Choroid plexus epithelial cell (primary cell): ENCODE measurements around the gene TIGD6.

Source experiments
- DNase-seq: peaks from one replicate; pipeline ENCODE4 v3.0.0-alpha.2; 2010; ENCODE audit warnings: low read depth
- H3K4me3 ChIP-seq: 2 replicates; pipeline ENCODE4 v1.5.1; 2011; ENCODE audit warnings: low read depth, mild to moderate bottlenecking, control low read depth, low read length, moderate library complexity
- TF ChIP-seq, protein P1 (sequence below): conservative IDR thresholded peaks from 2 replicates; pipeline ENCODE4 v1.5.1; 2011; ENCODE audit warnings: low read depth, mild to moderate bottlenecking, control low read depth, inconsistent platforms, low read length, moderate library complexity

Gene TIGD6

DNA sequence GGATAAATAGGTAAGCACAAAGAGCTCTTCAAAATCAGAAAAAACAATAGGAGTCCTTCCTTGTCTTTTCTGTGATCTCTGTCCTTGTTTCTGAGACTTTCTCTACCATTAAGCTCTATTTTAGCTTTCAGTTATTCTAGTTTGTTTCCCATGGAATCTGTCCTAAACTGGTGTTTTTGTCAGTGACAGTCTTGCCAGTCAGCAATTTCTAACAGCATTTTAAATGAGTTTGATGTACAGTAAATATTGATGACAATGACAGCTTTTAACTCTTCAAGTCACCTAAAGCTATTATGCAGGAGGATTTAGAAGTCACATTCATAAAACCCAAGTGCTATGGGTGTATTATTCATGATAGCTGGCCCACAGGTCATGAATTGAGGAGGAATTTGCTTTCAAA, 17.9 kb downstream of the TIGD6 start:
- no peak for DNase-seq
- TF ChIP-seq, protein P1, sequence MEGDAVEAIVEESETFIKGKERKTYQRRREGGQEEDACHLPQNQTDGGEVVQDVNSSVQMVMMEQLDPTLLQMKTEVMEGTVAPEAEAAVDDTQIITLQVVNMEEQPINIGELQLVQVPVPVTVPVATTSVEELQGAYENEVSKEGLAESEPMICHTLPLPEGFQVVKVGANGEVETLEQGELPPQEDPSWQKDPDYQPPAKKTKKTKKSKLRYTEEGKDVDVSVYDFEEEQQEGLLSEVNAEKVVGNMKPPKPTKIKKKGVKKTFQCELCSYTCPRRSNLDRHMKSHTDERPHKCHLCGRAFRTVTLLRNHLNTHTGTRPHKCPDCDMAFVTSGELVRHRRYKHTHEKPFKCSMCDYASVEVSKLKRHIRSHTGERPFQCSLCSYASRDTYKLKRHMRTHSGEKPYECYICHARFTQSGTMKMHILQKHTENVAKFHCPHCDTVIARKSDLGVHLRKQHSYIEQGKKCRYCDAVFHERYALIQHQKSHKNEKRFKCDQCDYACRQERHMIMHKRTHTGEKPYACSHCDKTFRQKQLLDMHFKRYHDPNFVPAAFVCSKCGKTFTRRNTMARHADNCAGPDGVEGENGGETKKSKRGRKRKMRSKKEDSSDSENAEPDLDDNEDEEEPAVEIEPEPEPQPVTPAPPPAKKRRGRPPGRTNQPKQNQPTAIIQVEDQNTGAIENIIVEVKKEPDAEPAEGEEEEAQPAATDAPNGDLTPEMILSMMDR, result no peak
- no peak overlapping the region for H3K4me3 ChIP-seq

DNA sequence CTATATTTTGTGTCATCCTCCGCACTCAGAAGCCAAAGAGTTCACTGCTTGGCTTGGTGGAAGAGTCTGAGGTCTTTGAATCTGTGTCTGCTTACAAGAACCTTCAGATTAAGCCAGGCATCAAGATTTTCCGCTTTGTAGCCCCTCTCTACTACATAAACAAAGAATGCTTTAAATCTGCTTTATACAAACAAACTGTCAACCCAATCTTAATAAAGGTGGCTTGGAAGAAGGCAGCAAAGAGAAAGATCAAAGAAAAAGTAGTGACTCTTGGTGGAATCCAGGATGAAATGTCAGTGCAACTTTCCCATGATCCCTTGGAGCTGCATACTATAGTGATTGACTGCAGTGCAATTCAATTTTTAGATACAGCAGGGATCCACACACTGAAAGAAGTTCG, 19.2 kb downstream of the TIGD6 start:
- TF ChIP-seq, protein P1, result no peak
- DNase-seq, result no peak

DNA sequence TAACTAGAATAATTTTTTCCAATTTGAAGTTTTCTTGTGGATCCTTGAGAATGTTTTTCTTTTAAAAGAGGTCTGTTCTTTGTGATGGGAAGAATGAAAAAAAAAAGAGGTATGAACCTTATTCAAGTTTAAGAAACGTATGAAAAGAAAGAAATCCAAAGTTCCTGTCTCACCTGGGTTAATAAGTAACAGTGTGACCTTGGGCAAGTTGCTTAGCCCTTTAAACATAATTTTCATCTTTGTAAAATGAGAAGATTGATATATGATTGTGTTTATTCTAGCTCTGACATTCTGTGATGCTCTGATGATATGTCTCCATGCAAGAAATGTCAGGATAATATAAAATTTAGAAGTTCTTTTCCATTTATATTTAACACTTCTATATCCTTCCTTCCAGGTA, 20.6 kb downstream of the TIGD6 start:
- no peak overlapping the region for H3K4me3 ChIP-seq
- TF ChIP-seq, protein P1, result no peak
- DNase-seq, result no peak

More for the DNA sequence above, 19.2 kb downstream of the TIGD6 start:
- H3K4me3 ChIP-seq, result no peak overlapping the region

DNA sequence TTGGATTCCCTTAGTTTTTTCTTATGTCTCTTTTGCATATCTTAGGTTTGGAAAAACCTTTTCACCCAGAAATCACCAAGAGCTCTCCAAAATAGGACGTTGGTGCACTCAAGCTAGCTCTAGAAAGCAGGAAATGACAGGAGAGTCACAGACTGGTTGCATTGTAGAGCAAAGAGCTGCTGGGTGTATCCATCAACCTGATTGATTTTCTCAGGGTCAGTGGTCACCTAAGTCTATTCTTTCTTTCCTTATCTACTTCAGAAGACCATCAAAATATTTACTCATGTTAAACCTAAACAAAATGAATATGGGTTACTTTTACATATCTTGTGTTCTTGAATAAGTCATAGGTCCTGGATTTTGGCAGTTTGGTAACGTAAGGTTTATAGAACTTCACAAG, 25.0 kb downstream of the TIGD6 start:
- no peak for DNase-seq
- H3K4me3 ChIP-seq, result no peak overlapping the region
- TF ChIP-seq, protein P1, result no peak

DNA sequence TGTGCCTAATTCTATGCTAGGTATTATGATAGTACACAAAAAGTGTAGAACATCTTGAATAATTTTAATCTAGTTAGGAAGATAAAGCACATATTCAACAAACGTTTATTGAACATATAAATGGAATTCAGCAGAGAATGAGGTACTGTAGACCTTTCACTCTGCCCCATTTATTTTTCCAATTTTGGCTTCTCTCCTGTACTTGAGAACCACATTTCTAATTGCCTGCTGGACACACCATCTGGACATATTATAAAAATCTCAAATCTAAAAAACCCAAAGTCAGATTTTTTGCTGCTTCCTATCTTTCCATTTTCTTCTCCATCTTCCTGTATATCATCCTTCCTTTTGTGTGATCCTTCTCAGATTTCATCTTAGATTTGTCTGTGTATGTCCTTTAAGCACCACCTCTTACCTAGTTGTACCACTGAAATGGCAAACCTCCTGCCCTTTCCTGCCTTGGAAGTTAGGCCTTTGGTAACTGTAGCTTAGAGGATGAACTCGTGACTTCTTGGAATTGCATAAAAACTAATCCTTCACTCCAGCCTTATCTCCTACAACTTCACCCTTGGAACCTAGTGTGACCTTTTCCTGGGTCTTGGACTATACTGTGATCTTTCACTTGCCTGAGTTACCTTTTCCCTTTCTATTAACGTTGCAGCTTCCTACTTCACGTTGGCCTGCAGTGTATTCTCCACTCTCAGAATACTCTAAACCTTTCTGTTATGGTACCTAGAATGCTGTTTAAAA, 31.1 kb downstream of the TIGD6 start:
- TF ChIP-seq, protein P1, result no peak
- no peak overlapping the region for H3K4me3 ChIP-seq
- DNase-seq, result no peak

DNA sequence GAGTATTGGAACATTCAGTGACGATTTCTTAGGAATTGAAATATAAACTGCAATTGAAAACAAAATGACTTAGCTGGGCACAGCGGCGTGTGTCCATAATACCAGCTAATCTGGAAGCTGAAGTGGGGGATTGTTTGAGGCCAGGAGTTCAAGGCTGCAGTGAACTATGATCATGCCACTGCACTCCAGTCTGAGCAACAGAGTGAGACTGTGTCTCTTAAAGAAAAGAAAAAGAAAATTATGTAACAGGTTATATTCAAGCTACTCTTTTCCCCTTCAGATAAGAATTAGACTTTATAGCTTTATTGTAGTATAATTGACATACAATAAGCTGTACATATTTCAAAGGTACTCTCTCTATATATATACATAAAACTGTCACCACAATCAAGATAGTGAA, 33.5 kb downstream of the TIGD6 start:
- H3K4me3 ChIP-seq, result no peak overlapping the region
- no peak for DNase-seq
- TF ChIP-seq, protein P1, result no peak

DNA sequence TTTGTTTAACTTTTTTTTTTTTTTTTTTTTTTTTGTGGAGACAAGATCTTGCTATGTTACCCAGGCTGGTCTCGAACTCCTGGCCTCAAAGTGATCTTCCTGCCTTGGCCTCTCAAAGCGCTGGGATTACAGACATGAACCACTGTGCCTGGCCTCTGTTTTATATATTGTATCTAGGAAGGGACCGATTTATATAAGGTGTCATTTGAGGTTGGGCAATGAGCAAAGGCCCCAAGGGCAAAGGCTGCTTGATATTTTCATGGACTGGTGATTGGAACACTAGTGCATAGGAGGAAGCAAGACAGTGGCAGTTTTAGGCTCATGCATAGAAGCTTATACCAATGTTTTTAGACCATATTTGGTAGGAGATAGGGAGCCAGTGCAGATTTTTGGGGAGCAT, 36.7 kb downstream of the TIGD6 start:
- H3K4me3 ChIP-seq, result no peak overlapping the region
- TF ChIP-seq, protein P1, result no peak
- DNase-seq, result no peak
